ENCODE measurements around the gene TRIM61.

GRCh38 chr4:164997941-164998340, 20.5 kb upstream of the TRIM61 start:
- TF ChIP-seq CTCF (IDR thresholded peaks at IDR 0.05) (no peak), POLR2A (IDR thresholded peaks at IDR 0.05) (no peak)
